Activated T-cell treated with anti-CD3 and anti-CD28 coated beads for 4 hours (primary cell): ENCODE data around the gene KDM5B.

ENCODE experiments used
- DNase-seq: peaks from one replicate; pipeline ENCODE4 v3.0.0-alpha.2; 2020

KDM5B gene

DNA sequence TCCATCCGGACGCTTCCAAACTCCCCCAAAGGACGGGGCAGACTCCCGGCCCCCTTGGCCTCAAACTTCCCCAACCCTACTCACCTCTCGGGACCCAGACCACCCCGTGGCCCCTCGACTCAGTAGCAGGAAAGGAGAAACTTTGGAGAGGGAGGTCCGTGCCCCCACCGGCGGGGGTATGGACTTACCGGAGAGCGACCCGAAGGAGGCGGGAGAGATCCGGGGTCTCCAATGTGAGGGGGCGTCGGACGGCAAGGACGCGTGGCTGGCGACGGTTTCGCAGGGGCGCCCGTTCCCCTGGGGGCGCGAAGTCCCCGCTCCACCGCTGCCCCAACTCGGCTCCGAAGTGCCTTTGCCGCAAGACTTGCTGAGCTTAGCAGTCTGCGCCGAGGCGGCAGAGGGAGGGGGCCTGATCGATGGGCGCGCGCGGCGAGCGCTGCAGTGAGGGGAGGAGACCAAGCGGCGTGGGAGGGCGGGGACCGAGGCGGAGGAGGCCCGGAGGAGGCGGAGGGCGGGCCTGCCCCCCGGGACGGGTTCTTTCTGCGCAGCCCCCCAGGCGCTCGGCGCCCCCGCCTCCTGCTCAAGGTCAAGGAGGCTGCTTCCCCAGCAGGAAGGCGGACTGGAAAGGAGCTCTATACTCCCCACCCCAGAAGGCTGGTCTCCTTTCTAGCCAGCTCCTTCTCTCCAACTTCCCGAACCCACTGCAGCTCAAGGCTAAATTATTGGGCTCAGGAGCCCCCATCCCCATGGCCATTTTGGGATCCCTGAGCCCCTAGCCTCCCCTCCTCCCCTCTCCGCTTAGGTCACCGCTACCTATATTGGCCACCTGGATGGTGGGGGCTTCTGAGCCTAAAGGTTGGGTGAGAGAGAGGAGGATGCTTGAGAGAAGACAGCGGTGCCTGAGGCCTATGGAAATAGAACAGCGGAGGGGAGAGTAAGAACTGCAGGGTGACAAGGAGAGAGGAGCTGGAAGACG is 97.9 kb downstream of the KDM5B start, which contains the start of gene SYT2:
Gene SYT2 (minus strand): TSS at position 385 of the 976 bp plus-strand sequence. CDS start 104,682 bp downstream, outside the sequence.
- DNase-seq, result no peak

DNA sequence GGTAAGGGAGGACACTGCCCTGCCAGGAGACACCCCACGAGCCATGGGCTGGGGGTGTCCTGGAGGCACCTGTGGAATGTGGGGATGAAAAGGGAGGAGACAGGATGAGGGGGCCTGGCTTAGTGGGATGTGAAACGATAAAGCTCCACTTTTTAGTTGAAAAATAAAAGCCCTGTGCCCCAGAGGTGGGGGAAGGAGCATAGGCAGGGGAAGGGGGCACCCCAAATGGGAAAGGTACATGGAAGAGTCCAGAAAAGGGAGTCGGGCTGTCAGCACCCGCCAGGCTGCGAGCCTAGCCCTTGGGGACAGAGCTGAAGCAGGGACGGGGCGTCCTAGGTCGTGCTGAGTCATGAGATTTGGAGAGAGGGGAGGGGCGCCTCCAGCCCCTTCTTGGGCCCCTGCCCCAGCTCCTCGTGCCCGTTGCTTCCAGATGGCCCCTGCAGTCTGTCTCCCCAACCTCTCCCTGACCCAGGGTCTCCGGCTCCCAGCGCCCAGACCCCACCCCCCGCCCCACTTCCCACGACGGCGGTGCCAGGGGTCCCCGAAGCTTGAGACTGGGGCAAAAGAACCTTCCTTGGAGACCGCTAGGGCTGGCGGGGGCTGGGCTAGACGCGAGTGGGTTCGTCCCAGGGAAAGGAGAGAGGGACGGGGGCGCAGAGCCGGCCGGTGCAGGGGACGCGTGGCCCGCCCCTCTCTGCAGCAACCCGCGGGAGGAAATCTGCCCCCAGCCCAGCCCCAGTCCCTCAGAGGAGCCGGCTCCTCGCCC is 98.8 kb downstream of the KDM5B start:
- DNase-seq, result no peak

DNA sequence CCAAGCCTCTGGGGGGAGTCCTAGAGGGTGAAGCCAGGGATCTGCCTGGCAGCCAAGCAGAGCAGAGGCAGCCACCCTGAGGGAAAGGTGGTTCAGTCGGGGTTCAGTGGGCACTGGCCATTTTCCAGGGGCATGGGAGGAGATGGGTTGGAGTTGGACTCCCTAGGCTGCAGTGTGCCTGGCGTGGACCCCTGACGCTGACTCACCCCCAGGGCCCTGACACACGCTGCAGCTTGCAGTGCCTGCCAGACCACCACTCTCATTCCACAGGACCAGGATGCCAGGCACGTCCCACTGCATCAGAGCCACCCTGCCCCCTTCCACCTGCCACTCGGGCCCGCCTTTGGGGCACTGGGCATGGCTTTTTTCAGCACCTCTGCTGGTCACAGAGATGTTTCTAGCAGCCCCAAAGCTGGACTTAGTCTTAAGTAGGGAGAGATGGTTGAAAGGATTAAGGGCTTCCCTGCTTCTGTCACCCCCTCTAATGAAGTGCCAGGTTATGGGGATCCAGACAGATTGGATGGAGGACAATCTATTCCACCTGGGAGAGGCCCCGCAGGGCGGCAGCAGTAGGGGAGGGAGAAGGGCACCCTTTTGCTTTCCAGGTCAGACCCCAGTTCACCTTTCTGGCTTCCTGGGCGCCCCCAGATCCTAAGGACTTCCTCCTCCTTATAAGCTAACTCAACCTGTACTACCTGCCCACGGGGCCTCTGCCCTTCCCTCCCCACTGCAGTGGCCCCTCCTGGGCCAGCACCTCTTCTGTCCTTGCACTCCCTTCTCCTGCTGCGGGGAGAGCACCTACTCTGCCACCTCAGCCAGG is 99.6 kb downstream of the KDM5B start:
- DNase-seq, result no peak

DNA sequence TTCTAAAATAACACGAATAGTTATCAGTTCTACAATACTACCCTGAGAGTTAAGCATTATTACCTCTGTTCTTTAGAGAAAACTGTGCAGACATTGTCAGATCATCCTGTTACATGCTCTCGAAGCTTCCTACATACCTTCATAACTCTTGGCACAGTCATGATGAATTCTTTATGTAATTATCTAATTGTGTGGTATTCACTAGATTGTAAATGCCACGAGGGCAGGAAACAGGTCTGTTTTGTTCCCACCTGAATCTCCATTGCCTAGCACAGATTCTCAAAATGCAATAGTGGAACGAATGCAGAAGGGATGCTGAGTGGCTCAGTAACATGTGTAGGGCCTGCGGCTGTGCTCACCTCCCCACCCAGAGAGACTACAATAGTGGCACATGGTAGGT is 101.4 kb downstream of the KDM5B start:
- DNase-seq, result no peak

DNA sequence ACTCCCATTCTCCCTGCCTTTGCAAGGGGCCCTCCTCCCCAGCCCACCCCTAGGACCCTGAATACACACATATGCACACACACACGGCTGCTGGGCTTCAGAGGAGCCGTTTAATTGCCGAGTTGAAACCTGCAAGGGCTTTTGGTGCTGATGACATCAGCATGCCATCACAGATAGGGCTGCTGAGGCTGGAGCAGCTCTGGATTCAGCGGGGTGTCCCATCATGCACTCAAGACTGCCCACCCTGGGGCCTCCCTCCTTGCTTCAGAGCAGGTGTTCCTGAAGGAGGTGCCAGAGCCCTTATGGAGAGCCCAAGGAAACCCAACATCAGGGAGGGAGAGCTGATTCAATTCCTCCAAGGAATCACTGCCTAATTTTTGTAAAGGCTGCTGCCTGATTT is 103.6 kb downstream of the KDM5B start:
- DNase-seq, result no peak

DNA sequence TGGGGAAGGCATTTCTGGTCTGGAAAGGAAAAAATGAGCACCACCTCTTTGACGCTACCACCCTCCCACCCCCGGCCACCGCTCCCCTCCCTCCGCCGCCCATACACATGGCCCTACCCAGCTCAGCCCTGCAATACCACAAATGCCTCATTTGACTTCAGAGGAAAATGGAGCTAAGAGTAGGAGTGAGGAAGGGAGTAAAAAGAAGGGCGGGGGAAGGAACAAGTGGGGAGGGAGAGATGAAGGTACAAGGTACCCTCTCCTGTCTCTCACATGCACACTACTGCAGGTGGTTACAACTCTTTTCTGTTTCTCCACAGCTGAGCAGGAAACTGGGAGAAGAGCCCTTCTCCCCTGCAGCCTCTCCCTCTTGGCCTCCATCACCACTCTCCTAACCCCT is 105.0 kb downstream of the KDM5B start:
- DNase-seq, result no peak

DNA sequence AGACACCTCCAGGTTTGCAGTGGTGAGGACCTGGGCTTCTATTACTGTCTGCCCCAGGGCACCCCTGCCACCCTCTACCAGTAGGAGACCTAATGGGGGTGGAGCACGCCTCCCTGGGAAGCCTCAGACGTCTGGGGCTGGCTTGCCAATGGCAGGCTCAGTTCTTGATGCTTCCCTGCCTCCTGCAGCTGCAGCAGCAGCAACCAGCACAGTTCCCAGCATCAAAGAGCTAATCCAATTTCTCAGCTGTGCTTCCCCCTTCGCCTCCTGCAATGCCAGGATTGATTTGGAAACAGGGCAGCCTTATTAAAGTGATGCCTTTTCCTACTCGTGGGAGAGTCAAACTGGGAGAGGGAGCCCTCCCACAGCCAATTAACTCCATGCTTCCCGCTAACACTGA is 106.1 kb downstream of the KDM5B start:
- no peak for DNase-seq

DNA sequence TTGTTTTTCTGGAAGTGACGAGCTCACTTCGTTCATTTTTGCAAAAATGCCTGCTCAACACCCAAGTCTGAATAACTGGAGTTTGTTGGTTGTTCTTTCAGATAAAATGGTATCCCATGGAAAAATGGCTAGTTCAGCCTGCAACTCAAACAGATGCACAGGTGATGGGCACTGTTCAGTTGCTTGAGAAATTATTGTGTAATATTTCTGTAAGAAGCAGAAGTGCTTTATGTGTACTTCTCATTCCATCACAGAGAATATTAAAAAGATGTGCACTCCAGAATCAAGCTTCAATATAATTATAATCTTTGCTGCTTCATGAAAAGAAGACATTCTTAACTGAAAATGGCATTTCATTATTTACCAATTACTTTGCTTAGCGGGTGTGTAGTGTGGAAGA is 107.0 kb downstream of the KDM5B start:
- DNase-seq, result no peak

DNA sequence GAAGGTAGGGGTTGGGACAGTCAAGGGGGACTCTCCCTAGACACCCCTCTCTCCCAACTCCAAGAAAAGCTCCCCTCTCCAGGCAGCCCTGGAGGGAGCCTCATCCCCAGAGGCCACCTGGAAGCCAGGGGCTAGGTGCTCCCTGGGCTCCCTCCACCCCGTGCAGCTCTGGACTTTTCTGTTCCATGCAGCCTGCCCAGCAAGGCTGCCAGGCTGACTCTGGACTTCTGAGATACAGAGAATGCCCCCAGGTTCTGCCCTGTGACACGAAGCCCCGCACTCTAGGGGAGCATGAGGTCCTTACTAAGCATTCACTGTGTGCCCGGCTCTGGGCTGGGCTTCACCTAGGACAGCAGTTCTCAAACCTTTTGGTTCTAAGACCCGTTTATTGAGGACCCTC is 108.2 kb downstream of the KDM5B start:
- no peak for DNase-seq

DNA sequence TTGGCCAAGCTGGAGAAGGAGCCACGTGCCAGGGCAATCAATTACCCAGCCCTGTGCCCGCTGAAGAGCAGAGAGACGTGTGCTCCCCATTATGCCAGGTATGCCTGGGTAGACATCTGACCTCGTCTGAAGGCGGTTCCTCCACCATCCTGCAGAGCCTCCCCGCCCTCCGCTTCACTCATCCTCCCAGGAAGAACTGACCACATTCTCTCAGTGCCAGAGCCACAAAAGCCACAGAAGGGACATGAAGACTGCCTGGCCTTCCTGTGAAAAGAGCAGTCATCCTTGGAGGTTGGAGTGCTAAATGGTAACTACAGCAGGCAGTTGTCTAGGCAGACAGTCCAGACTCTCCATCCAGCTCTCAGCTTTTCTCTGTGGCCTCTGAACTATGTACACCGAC is 109.9 kb downstream of the KDM5B start:
- no peak for DNase-seq

DNA sequence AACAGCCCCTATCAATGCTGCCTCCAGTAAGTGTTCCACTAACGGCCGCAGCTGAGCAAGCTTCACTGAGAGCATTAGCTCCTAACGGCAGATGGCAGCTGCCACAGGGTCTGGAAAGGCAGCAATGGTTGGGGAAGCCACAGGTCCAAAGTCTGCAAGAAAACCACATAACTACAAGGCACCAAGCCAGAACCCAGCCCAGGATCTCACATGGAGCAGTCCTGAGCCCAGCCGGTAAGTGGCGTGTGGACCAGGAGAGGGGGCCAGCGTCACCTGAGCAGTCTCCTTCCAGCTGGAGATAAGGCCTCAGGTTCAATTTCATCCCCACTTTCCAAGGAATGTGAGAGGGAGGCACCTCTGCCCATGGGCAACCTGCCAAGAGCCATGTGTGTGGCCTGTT is 111.2 kb downstream of the KDM5B start:
- no peak for DNase-seq

DNA sequence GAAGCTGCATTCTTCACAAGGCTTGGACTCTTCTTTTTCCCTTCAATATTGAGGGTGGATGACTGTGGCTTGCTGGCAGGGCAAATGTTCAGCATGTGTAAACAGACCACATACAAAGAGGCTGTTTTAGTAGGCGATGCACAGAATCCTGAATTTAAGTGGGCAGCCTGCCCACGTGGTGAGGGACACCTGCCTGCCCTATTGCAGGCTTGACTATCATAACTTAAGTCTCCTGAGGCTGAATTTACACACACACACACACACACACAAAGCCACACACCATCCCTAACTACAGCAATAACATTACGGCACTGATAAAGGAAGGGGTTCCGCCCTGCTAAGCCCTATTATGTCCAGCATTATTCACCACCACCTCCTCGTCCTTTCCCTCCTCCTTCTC is 113.9 kb downstream of the KDM5B start:
- no peak for DNase-seq

DNA sequence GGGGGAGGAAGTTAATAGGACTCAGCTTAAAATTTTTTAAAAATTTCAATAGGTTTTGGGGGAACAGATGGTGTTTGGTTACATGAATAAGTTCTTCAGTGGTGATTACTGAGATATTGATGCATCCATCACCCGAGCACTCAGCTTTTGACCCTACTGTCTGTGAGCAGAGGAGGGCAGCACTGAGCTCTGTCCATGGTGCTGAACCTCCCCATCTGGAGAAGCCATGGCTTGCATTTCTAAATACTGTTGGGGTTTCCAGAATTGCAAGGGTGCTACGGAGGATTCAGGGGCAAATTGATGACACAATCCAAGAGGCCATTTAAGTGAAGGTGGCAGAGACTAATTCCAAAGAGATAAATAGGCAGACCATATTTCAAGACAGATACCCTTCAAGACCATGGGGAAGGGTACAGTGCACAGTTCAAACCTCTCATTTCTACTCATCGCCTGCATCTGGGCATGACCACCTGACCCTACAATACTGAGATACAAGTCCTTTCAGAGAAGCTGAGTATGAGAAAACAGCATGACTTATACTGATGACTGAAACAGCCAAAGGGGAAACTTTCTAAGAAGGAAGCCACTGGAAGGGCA is 115.2 kb downstream of the KDM5B start:
- DNase-seq, result peak; percentile 28

DNA sequence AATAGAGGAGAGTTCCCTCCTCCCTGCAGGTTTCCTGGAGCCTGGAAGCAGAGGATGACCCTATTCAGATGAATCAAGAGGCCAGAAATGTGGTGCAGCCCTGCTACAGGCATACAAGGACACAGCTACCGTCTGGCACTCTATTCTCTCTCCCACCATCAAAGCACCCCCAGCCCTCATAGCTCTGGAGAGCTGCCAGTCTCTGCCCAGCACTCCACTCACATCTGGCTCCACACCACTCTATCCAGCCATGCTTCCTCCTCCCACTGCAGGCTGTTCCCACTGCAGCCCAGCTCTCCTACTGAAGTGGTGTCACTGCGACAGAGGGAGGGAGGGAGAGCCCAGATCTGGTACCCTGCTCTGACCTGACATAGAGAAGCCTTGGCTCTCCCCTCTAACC is 116.4 kb downstream of the KDM5B start:
- no peak for DNase-seq

DNA sequence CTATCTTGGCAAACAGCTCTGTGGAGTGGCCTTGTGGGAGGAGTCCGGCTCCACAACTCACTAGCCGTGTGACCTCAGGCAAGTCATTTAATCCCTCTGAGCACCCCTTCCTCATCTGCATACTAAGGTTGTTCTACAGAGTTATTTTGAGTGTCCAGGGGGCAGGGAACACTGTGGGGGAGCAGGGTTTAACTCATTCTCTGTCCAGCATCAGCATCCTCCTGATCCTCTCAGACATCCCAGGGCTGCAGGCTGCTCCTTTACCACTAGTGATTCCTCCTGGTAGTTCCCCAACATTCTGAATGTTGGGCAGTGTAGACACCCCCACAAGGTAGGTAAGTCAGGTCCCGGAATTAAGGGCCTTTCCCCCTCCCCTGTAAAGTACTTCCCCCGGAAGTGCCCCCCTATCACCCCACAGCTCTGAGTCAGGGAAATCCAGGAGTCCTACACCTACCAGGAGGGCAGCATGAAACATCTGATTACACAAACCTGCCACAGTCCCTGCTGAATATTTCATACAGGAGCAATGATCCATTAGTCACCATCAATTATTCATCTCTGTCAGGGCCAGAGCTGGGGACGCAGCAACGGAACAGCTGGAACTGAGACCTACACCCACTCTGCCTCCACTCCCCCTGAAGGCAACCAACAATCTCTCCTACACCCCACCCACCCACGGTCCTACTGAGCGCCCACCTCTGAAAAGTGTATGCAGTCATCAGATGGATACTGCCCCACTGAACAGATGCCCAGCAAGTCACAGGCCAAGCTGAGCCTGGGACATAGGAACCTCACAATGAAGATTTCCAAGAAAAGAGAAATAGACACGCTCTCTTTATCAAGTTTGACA is 118.5 kb downstream of the KDM5B start:
- no peak for DNase-seq

DNA sequence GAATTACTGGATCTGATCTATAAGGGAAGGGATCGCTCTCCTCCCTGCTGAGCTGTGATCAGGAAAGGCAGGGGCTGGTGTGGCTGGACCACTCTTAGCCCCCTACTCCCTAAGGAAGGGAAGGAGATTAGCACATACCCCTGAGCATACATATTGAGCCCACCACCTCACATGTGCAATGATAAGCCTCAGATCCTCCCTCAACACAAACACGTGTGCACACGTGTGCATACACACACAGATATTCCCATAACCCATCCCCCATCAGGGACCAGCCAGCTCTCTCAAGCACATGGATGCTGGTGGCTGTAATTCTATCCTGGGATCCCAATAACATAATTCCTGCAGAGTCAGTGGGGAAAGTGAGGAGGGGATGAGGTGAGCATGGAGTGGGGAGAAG is 119.1 kb downstream of the KDM5B start:
- DNase-seq, result no peak

DNA sequence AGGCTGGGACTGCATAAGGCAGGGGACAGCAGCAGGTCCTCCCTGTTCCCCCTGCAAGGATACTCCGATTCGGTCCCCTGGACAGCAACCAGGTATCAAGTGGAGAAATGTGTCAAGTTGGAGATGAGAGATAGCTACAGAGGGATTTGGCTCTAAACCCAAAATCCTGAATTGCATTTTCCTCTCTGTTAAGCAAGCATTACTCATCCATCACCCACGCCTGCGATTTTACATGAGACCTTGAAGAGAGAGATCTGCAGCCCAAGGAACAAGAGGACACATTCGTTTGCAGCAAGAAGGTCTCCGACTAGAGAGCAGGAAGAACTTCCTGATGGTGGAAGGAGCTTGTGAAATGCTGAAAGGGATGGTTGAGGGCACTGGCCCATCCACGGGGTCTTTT is 119.8 kb downstream of the KDM5B start:
- DNase-seq, result no peak

DNA sequence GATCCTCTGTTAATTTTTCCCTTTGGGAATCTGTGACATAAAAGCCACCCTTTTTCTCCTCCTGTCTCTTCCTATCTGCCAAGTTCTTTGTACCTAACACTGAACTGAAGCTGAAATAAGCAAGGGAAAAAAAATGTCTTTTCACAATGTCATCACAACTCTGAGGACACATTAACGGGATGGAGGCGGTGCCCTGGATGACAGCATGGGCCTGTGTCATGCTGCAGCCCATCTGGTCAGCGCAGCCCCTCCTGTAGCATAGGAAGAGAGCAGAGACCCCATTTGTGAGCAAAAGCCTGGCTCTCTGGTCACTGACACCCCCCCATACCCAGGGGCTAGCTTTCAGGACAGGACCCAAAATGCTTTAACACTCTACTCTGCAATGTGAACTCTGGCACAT is 120.4 kb downstream of the KDM5B start:
- DNase-seq, result no peak

DNA sequence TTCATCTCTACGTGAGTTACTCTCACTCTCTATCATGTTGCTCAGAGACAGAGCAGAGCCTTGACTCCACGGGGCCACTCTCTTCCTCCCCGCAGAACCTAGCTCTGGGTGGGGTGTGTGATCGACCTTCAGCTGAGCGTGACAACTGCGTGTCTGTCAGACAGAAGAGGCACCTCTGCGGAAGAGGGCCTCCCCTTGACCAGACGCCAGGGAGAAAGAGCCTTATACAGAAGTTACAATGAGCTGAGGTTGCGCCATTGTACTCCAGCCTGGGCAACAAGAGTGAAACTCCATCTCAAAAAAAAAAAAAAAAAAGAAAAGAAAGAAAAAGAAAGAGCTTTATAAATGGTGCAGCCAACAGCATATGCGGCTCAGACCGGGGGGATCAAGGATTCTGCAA is 120.9 kb downstream of the KDM5B start:
- DNase-seq, result no peak

DNA sequence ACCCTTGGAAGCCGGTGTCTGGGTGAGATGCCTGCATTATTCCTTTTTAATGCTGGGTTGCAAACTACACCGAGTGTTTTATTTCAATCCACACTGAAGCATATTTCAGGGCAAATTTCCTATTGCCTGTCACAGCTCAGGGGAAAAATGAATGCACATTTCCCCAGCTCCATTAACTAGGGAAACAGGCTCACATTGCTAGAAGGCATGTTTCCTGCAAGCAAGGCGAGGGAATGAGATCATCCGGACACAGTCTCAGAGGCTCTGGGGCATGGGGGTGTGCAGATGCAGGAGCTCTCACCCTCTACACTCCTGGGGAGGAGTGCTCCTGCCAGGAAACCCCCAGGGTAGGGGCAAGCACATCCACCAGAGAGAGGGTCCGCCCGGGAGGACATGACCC is 122.6 kb downstream of the KDM5B start:
- DNase-seq, result no peak

DNA sequence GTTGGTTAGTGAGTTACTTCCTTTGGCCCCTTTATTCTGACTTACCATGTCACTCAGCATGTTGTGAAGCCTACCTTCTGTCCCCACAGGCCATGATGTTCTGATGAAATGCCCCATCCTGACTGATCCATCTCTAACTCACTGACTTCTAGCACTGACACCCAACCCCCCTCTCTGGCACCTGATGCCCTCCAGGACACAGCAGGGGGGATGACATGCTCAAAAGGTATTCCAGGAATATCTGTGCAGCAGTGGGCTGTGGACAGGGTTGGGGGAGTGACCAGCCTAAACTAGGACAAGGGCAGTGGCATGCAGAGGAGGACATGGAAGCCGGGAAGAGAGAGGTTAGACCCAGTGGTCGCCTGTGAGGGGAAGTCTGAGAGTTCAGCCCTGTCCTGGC is 123.5 kb downstream of the KDM5B start:
- no peak for DNase-seq

DNA sequence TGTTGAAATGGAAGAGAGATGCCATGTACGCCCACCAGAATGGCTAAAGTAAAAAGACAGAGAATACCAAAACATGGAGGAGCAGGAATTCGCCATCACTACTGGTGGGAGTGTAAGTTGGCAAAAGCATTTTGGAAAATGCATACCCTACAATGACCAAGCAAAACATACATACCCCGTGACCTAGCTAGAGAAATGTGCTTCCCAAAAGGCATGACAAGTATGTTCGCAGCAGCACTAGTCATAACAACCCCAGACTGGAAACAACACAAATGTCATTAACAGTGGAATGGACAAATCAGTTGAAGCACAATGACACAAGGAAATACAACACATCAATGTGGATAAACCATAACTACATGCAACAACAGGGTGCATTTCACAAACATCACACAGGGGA is 125.2 kb downstream of the KDM5B start:
- no peak for DNase-seq
